ENCODE data around the gene NEK6.

The NEK6 gene

GRCh38 chr9:124346347-124347163, 88.8 kb downstream of the NEK6 start:
- no peak for DNase-seq

- DNase-seq: peak; percentile 28
Measured at GRCh38 chr9:124347206-124347967, 89.6 kb downstream of the NEK6 start.

- DNase-seq: no peak
Measured at GRCh38 chr9:124347968-124348358, 90.2 kb downstream of the NEK6 start.

- DNase-seq: no peak
Measured at GRCh38 chr9:124348363-124348762, 90.6 kb downstream of the NEK6 start.

GRCh38 chr9:124348831-124349230, 91.1 kb downstream of the NEK6 start:
- DNase-seq: no peak

GRCh38 chr9:124349267-124349666, 91.5 kb downstream of the NEK6 start:
- DNase-seq: no peak

- DNase-seq: no peak
Measured at GRCh38 chr9:124349675-124350493, 92.1 kb downstream of the NEK6 start.

GRCh38 chr9:124350494-124351263, 92.9 kb downstream of the NEK6 start:
- no peak for DNase-seq

- DNase-seq: no peak
Measured at GRCh38 chr9:124351672-124352468, 94.1 kb downstream of the NEK6 start.

GRCh38 chr9:124352616-124353015, 94.9 kb downstream of the NEK6 start:
- DNase-seq: no peak

- no peak for DNase-seq
Measured at GRCh38 chr9:124353166-124353768, 95.5 kb downstream of the NEK6 start.

- DNase-seq: no peak
Measured at GRCh38 chr9:124353811-124354274, 96.1 kb downstream of the NEK6 start.

GRCh38 chr9:124354346-124355038, 96.7 kb downstream of the NEK6 start:
- no peak for DNase-seq

GRCh38 chr9:124355039-124355940, 97.5 kb downstream of the NEK6 start:
- DNase-seq: no peak

- DNase-seq: no peak
Measured at GRCh38 chr9:124355941-124356744, 98.4 kb downstream of the NEK6 start.

GRCh38 chr9:124356745-124357390, 99.1 kb downstream of the NEK6 start:
- DNase-seq: no peak

- peak; percentile 36 for DNase-seq
Measured at GRCh38 chr9:124357721-124358361, 100.1 kb downstream of the NEK6 start.
